ENCODE results near the gene TES. TPM values are rescaled to one million over a fixed set of nuclear protein-coding genes. Genes with fewer than 3 reads are reported as not detected.
A peak's percentile ranks its signal among the peaks of the same experiment; 100 is the strongest.

TES gene
- total and polyA plus RNA-seq, 2 of the 13 experiments (the other 11 are each of a cell fraction or from before 2014, with no cell fraction given) = 21.6 to 23.0 TPM

- WGBS (ENCODE audit: low lambda C conversion rate) = 4% methylated on average over 26 of the region's 27 CpGs
- Histone ChIP-seq H3K4me1 (ENCODE audit: insufficient read depth, low read length) (peaks cover 27% of the 10 kb centered on the region), H3K4me3 (replicated peaks in 1 of 3; ENCODE audit: insufficient read depth in 1 of 3, low read depth in 2 of 3, low read length in 3 of 3) (peak overlapping the region; percentile 68 to 72 (median 71)), H3K27ac (ENCODE audit: extremely low read length, insufficient read depth, low read length) (peak overlapping the region; percentile 46), H2AFZ (ENCODE audit: low read length) (no peak overlapping the region), H3K36me3 (replicated peaks in 1 of 2; ENCODE audit: control insufficient read depth in 1 of 2, insufficient read depth in 2 of 2, low read length in 2 of 2) (no peaks in the 10 kb centered on the region), H3K9me3 (ENCODE audit: low read length) (no peaks in the 10 kb centered on the region), H3K9ac (ENCODE audit: insufficient read depth, low read depth, low read length) (peak overlapping the region; percentile 60), H3K27me3 (ENCODE audit: control insufficient read depth in 1 of 2, insufficient read depth in 2 of 2, low read length in 2 of 2) (peaks cover 0 to 12% of the 10 kb centered on the region in 2 experiments; a peak in 2 of 5 replicates), H3K79me2 (ENCODE audit: insufficient read depth, low read length) (peaks cover 24% of the 10 kb centered on the region), H4K20me1 (ENCODE audit: insufficient read depth, low read length) (no peaks in the 10 kb centered on the region), H3K4me2 (ENCODE audit: low read depth, low read length) (peak overlapping the region; percentile 77)
- ChIA-PET CTCF (ENCODE audit: low intra/inter-chr PET ratio, low total read pairs) (no interaction called here), POLR2A (interaction anchor here (0.8 to 2.2 kb wide), 3 partner anchors 10 to 28 kb away, joined by 3 to 6 read pairs (median 5); no protein-coding TSS in a partner anchor)
- peak; percentile 84 for ATAC-seq
- in situ Hi-C loops (cut with HindIII; ENCODE audit: extremely low pct_ligation_motif_present, low pct_unique_long_range_greater_than_20kb) = no loop called here
- no peak for FAIRE-seq
- peak; percentile 66 for DNase-seq (ENCODE audit: low spot score)
- TSS peak; percentile 76 for BruUV-seq (replicated peaks)
- intact Hi-C loops (cut with micrococcal nuclease; ENCODE audit: unreplicated experiment) = loop anchor here (2.0 kb wide), 1 partner anchor 28 kb away; no protein-coding TSS in a partner anchor
- TF ChIP-seq ZNF777 (CRISPR knock-in tag; IDR thresholded peaks at IDR 0.05) (peak; percentile 89), ATF4 (CRISPR knock-in tag; IDR thresholded peaks at IDR 0.05) (peak in 1 of 2 experiments; percentile 94; a peak in 2 of 4 replicates), REPIN1 (CRISPR knock-in tag; IDR thresholded peaks at IDR 0.05; ENCODE audit: borderline replicate concordance, low read depth) (0 out of 2 replicates have a peak, but pooled peaks have one; percentile 29), MEIS2 (CRISPR knock-in tag; IDR thresholded peaks at IDR 0.05) (0 out of 2 replicates have a peak, but pooled peaks have one; percentile 11), ESRRA (CRISPR knock-in tag; IDR thresholded peaks at IDR 0.05; ENCODE audit: low read depth) (no peak), ZNF224 (CRISPR knock-in tag; IDR thresholded peaks at IDR 0.05) (no peak), NR1H2 (CRISPR knock-in tag; IDR thresholded peaks at IDR 0.05; ENCODE audit: borderline replicate concordance, low read depth) (no peak), LCORL (IDR thresholded peaks at IDR 0.05) (no peak), LCORL (CRISPR knock-in tag; IDR thresholded peaks at IDR 0.05) (peak; percentile 28; the same call in 1 of the 2 replicates), ZNF652 (CRISPR knock-in tag; IDR thresholded peaks at IDR 0.05; ENCODE audit: borderline replicate concordance, low read depth) (no peak), CREB1 (IDR thresholded peaks at IDR 0.05) (peak; percentile 37), CREB1 (CRISPR knock-in tag; IDR thresholded peaks at IDR 0.05) (peak; percentile 58), IRF2 (CRISPR knock-in tag; IDR thresholded peaks at IDR 0.05) (0 out of 2 replicates have a peak, but pooled peaks have one; percentile 15), MLLT10 (CRISPR knock-in tag; IDR thresholded peaks at IDR 0.05) (no peak), MLX (CRISPR knock-in tag; IDR thresholded peaks at IDR 0.05) (no peak), ARID4A (CRISPR knock-in tag; IDR thresholded peaks at IDR 0.05; ENCODE audit: borderline replicate concordance) (peak; percentile 25; the same call in 1 of the 2 replicates)
These were observed 920 bp downstream of the TES start for GRCh38 chr7:116211006-116211912.

All from HepG2 (cell line).